Esophagus muscularis mucosa (tissue), 4 donors: ENCODE measurements around the gene NR2F1. TPM values are rescaled to one million over a fixed set of nuclear protein-coding genes. Genes with fewer than 3 reads are reported as not detected.

ENCODE experiments used
- DNase-seq: peaks from one replicate; pipeline ENCODE4 v3.0.0-alpha.2; 2017; ENCODE audit errors: extremely low spot score
- H3K27ac ChIP-seq, 4 donors: fragments of 200-600 bp; sonication (generic); replicated peaks in 1 of 4; 1 replicate in 3 of 4; 2 replicates in 1 of 4; pipeline ENCODE4 v1.5.1; 2016 to 2019; ENCODE audit warnings: mild to moderate bottlenecking in 1 of 4
- H3K27me3 ChIP-seq, 4 donors: fragments of 200-600 bp; sonication (generic); one replicate each; pipeline versions ENCODE4 v1.5.1 to v1.6.0; 2016 to 2019
- H3K36me3 ChIP-seq, 4 donors: fragments of 200-600 bp; sonication (generic); one replicate each; pipeline ENCODE4 v1.5.1; 2016 to 2019
- H3K4me1 ChIP-seq, 4 donors: fragments of 200-600 bp; sonication (generic); one replicate each; pipeline ENCODE4 v1.5.1; 2016 to 2019
- H3K4me3 ChIP-seq, 4 donors: fragments of 200-600 bp; sonication (generic); 1 replicate in 2 of 4; 2 replicates in 2 of 4; pipeline ENCODE4 v1.5.1; 2016 to 2019; ENCODE audit warnings: mild to moderate bottlenecking in 4 of 4, moderate library complexity in 1 of 4
- H3K9me3 ChIP-seq, 4 donors: fragments of 200-600 bp; sonication (generic); 1 replicate in 3 of 4; 2 replicates in 1 of 4; pipeline ENCODE4 v1.5.1; 2016 to 2019
- EP300 ChIP-seq: sonication (generic); formaldehyde crosslinking; IDR thresholded peaks from one replicate; pipeline ENCODE4 v1.6.1; 2017; ENCODE audit warnings: antibody characterized with exemption
- POLR2A ChIP-seq: fragments of 450-650 bp; IDR thresholded peaks from one replicate; pipeline ENCODE4 v1.6.1; 2017; ENCODE audit warnings: antibody characterized with exemption, moderate library complexity, mild to moderate bottlenecking, low read depth
- POLR2AphosphoS5 ChIP-seq, 2 donors: sonication (generic); formaldehyde crosslinking; IDR thresholded peaks; one replicate each; pipeline ENCODE4 v1.6.1; 2017; ENCODE audit warnings: antibody characterized with exemption in 2 of 2
- WGBS: methylation state at CpG from one replicate; pipeline ENCODE4 v1.1.5; 2018; 5-methylcytosine and 5-hydroxymethylcytosine counted together
- intact Hi-C: fragments of 100-400 bp; cut with DNase I; formaldehyde crosslinking; loops from one replicate; pipeline ENCODE4 v1.15.1; 2023
- total RNA-seq, 4 donors: library from RNA; depleted of rRNA; stranded (reverse); fragments of >200 nt; gene quantifications; one replicate each; pipeline versions ENCODE4 v1.1.0 to v1.2.1, GENCODE V29; 2016
- TF ChIP-seq, protein P1 (sequence below), 3 experiments: fragments of 200-600 bp in 2 of 3; fragments of 450-650 bp in 1 of 3; sonication (generic) in 2 of 3; IDR thresholded peaks; one replicate each; pipeline ENCODE4 v1.5.1; 2017 to 2019; ENCODE audit warnings: antibody characterized with exemption in 3 of 3, mild to moderate bottlenecking in 2 of 3, moderate library complexity in 1 of 3

NR2F1 gene
- total RNA-seq, 4 donors from 2014 or later = 17.4 to 43.8 (median 40.6) TPM

DNA sequence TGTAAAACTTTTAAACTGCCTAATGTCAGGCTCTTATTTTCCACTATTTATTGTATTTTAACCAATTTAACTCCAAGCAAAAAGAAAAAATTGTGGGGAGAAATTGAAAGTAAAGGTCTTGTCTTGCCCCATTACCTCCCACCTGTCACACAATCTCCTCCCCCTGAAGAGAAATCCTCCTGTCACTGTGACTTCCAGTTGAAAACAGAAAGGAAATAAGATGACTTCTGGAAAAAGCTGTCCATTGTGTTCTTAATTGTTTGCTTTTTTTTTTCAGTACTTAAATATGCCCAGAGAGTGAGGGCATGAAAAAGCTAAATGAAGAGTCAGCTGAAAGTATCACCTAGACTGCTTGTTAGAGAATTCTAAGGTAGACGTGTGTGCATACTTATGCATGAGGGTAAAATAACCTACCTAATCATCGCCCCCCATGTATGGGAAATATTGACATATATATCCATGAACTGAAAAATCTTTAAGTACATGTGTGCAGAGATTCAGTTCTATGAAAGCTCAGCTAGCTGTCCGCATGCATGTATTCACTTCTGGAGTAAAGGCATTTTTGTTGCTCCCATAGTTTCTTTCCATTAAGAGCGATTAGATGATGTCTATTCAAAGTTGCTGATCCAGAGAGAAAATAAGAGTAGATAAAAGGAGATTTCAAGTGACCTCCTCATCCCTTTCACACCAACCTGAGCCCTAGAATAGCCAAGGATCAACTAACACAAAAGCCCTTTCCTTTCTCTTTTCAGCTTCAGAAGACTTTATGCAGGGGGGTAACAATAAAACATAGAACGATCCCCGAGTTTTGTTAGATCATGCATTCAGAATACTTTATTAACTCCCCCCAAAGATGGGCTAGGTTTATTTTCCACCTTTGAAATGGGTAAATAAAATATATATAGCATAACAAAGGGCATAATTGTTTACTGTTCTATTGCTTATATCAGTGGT is 7.3 kb upstream of the NR2F1 start:
- intact Hi-C loops = no loop called here
- H3K27ac ChIP-seq = peak overlapping the region; percentile 15 to 95 (median 91)
- peaks cover 0 to 38% (median 2%) of the 10 kb centered on the region in 4 donors for H3K27me3 ChIP-seq
- TF ChIP-seq POLR2A = no peak
- TF ChIP-seq POLR2AphosphoS5 (IDR thresholded peaks at IDR 0.05) = no peak
- no peak for TF ChIP-seq EP300
- TF ChIP-seq, protein P1, sequence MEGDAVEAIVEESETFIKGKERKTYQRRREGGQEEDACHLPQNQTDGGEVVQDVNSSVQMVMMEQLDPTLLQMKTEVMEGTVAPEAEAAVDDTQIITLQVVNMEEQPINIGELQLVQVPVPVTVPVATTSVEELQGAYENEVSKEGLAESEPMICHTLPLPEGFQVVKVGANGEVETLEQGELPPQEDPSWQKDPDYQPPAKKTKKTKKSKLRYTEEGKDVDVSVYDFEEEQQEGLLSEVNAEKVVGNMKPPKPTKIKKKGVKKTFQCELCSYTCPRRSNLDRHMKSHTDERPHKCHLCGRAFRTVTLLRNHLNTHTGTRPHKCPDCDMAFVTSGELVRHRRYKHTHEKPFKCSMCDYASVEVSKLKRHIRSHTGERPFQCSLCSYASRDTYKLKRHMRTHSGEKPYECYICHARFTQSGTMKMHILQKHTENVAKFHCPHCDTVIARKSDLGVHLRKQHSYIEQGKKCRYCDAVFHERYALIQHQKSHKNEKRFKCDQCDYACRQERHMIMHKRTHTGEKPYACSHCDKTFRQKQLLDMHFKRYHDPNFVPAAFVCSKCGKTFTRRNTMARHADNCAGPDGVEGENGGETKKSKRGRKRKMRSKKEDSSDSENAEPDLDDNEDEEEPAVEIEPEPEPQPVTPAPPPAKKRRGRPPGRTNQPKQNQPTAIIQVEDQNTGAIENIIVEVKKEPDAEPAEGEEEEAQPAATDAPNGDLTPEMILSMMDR (IDR thresholded peaks at IDR 0.05) = no peak
- 71% methylated on average over 6 of the region's 6 CpGs for WGBS
- H3K9me3 ChIP-seq = no peaks in the 10 kb centered on the region
- peaks cover 34 to 80% (median 67%) of the 10 kb centered on the region in 4 donors for H3K4me1 ChIP-seq
- H3K36me3 ChIP-seq = peaks cover 0 to 3% (median 0%) of the 10 kb centered on the region in 4 donors
- no peak for DNase-seq
- peak overlapping the region in 2 of 4 donors; percentile 19 to 22 for H3K4me3 ChIP-seq

GRCh38 chr5:93576994-93577853 is 5.8 kb upstream of the NR2F1 start:
- 70% methylated on average over 9 of the region's 9 CpGs for whole genome bisulfite sequencing
- peak overlapping the region; percentile 77 to 95 (median 91) for H3K27ac ChIP-seq
- no peaks in the 10 kb centered on the region for H3K9me3 ChIP-seq
- no peak overlapping the region for H3K4me3 ChIP-seq
- TF ChIP-seq EP300 (no peak), POLR2AphosphoS5 (IDR thresholded peaks at IDR 0.05) (no peak), POLR2A (no peak)
- TF ChIP-seq, protein P1 (IDR thresholded peaks at IDR 0.05) = no peak
- H3K4me1 ChIP-seq = peaks cover 28 to 78% (median 61%) of the 10 kb centered on the region in 4 donors
- H3K27me3 ChIP-seq = peaks cover 0 to 29% (median 4%) of the 10 kb centered on the region in 4 donors
- intact Hi-C loops = no loop called here
- no peak for DNase-seq
- no peaks in the 10 kb centered on the region for H3K36me3 ChIP-seq

- peak overlapping the region; percentile 77 to 95 (median 91) for H3K27ac ChIP-seq
- DNase-seq = no peak
- peaks cover 4 to 24% (median 5%) of the 10 kb centered on the region in 4 donors for H3K27me3 ChIP-seq
- intact Hi-C loops = no loop called here
- H3K36me3 ChIP-seq = no peaks in the 10 kb centered on the region
- WGBS = 65% methylated on average over 25 of the region's 25 CpGs
- peak overlapping the region; percentile 71 to 87 (median 76) for H3K4me3 ChIP-seq
- no peak for TF ChIP-seq POLR2A
- TF ChIP-seq POLR2AphosphoS5 (IDR thresholded peaks at IDR 0.05) = no peak
- TF ChIP-seq, protein P1 (IDR thresholded peaks at IDR 0.05) = no peak
- TF ChIP-seq EP300 = no peak
- no peaks in the 10 kb centered on the region for H3K9me3 ChIP-seq
- peaks cover 29 to 77% (median 62%) of the 10 kb centered on the region in 4 donors for H3K4me1 ChIP-seq
Observed at GRCh38 chr5:93577854-93578812, 4.9 kb upstream of the NR2F1 start.
